GM21423 (cell line): ENCODE results near the gene DPH5.

ENCODE experiments used
- ATAC-seq: cut with Tn5 transposase; IDR thresholded peaks from one replicate; pipeline ENCODE4 v1.9.1; 2021; ENCODE audit warnings: mild to moderate bottlenecking, moderate library complexity; ENCODE audit not compliant: unreplicated experiment

The DPH5 gene

GRCh38 chr1:100943533-100943932, 82.1 kb downstream of the DPH5 start:
- no peak for ATAC-seq

DNA sequence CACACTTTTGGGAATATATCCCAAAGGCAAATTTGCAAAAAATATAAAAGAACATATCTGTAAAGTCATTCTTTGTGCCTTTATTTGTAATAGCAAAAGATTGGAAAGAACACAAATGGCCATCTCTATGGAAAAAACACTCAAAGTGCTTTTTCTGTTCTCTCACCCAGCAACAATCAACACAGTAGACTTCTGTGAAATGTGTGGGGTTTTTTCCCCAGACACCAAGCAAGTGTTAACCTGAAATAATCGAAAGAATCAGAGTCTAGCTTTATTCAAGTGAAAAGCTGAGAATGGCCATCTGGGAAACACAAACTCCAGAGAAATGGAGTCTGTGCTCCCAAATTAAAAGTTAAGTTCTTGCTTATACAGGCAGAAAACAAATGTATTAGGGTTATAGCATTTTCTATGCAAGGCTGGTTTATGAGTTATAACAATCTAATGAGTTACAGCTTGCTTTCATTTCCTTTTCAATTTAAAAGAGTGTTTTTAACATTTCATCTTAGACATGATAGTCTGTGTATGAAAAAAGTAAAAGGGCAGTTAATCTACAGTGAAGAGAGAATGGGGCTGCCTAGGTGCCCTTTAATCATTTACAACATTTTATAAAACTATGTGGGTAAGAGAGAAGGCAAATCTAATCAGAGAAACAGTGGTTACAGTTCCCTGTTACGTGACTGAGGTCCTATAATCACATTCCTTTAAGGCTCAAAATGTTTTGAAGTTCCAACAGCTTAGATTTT, 83.1 kb downstream of the DPH5 start:
- ATAC-seq = no peak

DNA sequence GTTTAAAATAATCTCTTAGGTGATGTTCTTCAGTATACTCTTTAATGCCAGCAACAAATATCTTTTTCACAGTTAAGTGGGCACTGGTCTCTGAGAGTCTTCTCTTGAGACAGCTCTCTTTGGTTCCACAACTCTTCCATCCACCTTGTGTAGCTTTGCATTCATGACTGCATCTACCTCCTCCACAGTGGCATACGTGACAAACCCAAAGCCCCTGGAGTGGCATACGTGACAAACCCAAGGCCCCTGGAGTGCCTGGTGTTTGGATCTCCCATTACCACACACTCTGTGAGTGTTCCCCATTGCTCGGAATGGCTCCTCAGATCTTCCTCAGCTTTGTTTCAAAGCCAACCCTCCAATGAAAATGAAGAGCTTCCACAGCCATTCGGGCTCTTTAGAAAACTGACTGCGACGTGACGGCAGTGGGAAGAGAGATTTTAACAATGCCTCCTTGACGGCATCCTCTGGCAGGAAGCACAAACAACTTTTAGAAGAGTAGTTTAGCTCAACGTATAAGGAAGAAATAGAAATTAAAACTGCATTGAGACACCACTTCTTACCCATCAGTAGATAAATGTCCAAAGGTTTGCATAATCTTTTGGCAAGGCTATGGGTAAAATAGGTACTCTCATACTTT, 83.9 kb downstream of the DPH5 start:
- peak; percentile 18 for ATAC-seq

- ATAC-seq = peak; percentile 57
Measured at GRCh38 chr1:100941098-100941527, 84.5 kb downstream of the DPH5 start.
